GM18511 (cell line): ENCODE measurements around the gene CYFIP1.

Experiments
- ATAC-seq: cut with Tn5 transposase; IDR thresholded peaks from one replicate; pipeline ENCODE4 v1.9.1; 2021; ENCODE audit warnings: mild to moderate bottlenecking, moderate library complexity; ENCODE audit not compliant: unreplicated experiment

The CYFIP1 gene

DNA sequence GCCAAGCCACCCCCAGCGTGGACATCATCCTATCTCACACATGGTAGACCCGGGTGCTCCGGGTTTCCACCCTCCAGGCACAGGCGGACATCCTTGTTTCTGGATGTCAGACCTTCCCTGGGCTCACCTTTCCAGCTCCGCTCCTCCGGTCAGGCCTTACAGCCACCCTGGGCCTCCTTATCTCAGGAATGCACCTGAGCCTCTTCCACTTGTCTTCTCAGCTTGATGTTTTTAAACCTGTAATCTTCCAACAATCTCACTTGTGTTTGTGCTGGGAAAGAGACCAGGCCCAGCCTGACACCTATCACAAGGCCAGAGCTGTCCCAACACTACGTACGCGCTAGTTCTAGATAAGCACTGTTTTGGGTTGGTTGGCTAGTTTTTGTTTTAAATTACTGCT, 87.8 kb downstream of the CYFIP1 start:
- ATAC-seq: no peak

DNA sequence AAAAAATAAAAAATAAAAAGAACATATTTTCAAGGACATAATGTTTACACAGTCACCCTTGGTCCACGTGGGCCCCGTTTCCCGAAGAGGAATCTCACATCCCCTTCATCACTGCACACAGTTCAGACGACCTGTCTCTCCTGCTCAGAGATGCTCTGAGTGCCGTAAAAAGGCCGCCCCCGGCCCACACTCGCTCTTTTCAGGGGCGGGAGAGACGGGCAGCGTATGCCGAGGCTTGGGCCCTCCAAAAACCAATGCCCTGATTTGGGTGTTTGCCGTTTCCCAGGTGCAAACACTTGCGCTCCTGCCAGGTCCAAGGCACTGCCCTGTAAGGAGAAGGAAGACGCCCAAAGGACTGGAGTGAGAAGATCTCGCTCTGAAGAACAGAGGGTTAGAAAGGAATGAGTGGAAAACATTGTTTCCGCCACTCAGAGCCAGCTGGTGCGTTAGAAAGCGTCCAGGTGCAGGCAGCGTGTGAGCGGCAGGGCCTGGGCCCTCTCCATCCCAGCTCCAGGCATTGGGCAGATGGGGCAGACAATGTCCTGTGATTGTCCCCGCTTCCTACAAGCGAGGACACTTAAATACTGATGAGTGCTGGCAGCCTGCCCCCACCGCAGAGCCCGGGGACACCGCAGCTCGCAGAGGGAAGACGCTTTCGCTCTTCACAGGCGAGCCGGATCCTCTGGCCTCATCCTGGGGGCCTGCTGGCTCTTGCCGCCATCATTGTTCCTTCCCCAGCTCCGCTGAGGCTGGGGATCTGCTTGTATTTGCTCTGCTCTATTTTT, 88.5 kb downstream of the CYFIP1 start:
- ATAC-seq: no peak

- no peak for ATAC-seq
These were observed 89.9 kb downstream of the CYFIP1 start for GRCh38 chr15:22890296-22890695.

DNA sequence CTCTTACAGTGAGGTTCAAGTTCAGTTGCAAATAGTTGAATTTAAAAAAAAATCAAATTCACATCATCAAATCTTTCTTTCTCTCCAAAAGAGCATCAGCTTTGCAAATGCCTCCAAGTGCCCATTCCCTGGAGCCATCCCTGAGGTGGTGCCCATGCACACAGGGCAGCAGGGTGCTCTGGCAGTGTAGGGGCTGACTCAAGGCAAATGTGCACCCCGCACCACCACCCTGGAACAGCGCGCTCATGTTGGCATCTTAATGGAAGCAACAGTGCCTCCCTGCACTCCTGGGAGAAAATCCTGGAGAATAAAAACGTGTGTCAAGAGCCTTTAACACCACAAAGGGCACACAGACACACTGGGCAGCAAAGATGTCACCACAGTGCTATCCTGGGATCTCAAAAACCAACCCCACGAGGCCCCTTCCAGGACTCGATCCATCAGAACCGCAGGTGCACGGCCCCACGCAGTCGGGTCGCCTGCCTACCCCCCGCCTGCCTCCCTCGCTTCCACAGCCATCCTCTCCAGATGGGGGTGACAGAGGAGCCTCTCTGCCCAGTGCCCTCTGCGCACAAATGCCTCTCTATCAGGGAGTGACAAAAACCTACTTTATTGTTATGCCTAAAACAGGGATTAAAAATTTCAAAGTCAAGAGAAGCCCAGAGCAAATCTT, 90.9 kb downstream of the CYFIP1 start:
- ATAC-seq: no peak

DNA sequence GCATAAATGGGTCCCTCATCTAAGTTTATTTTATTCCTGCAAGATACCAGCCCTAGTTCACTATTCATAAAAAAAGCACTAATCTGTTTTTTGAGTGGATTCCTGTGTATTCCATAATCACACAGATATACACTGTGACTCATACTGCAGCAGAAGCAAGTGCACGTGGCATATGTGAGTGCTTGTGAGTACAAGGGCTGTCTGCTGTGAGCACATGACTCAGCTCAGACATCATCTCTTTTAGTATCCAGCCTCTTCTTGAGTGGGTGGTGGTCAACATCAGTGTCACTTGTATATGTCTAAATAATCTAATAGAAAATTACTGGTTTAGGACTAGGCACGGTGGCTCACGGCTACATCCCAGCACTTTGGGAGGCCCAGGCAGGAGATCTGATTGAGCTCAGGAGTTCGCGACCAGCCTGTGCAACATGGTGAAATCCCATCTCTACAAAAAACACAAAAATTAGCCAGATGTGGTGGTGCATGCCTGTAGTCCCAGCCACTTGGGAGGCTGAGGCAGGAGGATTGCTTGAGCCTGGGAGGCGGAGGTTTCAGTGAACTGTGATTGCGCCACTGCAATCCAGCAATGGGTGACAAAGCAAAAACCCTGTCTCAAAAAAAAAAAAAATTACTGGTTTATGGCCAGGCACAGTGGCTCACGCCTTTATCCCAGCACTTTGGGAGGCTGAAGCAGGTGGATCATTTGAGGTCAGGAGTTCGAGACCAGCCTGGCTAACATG, 91.9 kb downstream of the CYFIP1 start:
- no peak for ATAC-seq

DNA sequence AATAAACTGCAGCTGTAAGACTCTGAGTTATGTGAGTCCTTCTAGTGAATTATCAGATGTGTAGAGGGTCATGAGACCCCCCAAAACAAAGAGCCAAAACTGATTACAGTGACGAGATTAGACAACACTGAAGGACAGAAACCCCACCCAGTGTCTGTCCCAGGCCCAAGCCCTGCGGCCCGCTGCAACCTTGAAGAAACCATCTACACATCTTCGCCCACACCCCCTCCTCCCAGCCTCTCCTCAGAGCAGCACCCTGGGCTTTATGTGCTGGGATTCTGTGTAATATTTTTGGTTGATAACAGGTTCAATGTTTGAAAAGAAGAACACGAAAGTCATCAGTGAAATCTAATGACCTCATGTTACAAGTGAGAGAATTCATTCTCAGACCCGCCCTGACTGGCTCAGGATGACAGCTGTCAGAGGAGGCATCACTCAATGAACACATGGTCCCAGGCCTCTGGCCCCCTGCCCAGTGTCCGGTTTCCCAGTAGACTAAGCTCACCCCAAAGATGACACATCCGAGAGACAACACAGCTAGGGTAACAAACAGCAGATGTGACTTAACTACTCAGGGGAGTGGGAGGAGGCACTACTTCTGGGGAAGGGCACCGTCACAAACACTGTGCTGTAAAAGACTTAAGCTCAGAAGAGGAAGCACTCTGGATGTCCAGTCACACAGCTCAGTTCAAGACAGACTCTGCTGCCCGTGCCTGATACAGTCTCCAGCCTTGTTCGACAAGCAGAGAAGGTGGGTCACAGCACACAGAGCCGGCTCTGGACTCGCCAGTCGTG, 92.8 kb downstream of the CYFIP1 start:
- no peak for ATAC-seq

DNA sequence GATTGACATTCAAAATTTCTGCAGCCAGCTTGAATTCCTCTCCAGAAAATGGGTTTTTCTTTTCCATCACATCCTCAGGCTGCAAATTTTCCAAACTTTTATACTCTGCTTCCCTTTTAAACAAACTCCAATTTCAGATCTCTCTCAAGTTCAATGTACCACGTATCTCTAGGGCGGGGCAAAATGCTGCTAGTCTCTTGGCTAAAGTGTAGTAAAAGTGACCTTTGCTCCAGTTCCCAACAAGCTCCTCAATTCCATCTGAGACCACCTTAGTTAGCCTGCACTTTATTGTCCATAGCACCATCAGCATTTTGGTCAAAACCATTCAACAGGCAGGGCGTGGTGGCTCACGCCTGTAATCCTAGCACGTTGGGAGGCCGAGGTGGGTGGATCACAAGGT, 95.0 kb downstream of the CYFIP1 start:
- ATAC-seq: no peak

- ATAC-seq: no peak
These were observed 95.8 kb downstream of the CYFIP1 start for GRCh38 chr15:22884344-22884743.

DNA sequence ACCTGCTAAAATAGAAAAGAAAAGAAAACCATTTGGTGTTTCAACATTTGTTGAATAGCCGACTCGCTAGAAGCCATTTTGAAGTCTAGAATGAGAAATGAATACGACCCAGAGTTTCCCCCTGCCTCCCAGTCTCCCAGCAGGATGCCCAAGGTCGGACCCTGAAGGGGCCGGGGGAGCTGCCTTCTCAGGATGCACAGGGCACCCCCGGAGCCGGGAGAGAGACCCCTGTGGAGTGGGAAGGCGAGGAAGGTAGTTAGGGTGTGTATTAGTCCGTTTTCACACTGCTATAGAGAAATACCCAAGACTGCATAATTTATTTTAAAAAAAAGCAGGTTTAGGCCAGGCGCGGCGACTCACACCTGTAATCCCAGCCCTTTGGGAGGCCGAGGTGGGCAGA, 97.0 kb downstream of the CYFIP1 start:
- ATAC-seq: no peak

GRCh38 chr15:22881739-22882440, 98.3 kb downstream of the CYFIP1 start:
- ATAC-seq: no peak

GRCh38 chr15:22880981-22881738, 99.0 kb downstream of the CYFIP1 start:
- ATAC-seq: no peak

- ATAC-seq: no peak
These were observed 99.8 kb downstream of the CYFIP1 start for GRCh38 chr15:22880068-22880980.

DNA sequence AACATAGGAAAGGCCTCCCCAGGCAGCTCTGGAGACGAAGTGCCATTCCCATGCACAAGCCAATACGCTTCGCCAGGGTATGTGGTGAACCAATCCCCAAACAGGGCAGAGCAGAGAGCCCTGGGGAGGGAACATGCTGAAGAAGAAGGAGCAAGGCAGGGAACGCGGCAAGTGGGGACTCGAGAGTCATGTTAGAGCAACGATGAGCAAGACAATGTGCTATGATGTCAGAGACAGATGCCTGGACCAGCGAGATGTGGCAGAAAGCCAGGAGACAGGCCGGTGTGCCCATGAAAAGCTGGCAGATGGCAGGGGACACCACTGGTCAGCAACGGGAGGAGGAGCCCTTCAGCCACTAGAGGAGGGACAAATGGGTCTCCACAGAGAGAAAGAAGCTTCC, 102.1 kb downstream of the CYFIP1 start:
- ATAC-seq: no peak

DNA sequence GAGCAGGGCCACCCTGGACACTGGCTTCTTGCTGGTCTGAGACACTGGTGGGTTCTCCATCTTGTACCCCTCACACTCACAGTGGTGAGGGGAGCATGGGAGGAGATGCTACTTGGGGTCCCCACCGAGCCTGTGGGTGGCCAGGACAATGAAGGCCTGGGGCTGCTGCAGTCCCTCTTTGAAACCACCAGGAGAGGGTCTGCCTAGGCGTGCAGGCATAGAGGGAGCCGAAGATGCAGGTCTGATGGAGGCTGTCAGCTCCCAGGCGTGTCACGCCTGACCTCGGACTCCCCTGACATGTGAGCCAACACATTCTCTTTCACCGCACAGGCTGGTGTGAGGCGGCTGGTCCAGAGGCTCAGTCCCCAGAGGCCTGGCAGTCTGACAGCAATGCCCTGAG, 102.6 kb downstream of the CYFIP1 start:
- no peak for ATAC-seq

DNA sequence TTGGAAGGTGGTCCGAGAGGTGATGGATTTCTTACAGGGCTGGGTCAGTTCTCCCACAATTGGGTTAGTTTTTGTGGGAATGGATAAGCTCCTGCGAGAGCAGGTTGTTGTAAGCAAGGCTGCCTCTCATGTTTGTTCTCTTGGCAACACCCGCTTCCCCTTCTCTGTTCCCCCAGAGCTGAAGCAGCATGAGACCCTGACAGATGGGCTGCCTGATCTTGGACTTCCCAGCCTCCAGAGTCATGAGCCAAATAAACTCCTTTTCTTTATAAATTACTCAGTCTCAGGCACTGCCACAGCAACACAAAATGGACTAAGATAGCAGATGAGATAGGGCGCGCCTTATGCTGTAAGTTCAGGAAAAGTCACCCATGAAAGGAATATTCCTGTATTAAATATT, 103.1 kb downstream of the CYFIP1 start:
- no peak for ATAC-seq

DNA sequence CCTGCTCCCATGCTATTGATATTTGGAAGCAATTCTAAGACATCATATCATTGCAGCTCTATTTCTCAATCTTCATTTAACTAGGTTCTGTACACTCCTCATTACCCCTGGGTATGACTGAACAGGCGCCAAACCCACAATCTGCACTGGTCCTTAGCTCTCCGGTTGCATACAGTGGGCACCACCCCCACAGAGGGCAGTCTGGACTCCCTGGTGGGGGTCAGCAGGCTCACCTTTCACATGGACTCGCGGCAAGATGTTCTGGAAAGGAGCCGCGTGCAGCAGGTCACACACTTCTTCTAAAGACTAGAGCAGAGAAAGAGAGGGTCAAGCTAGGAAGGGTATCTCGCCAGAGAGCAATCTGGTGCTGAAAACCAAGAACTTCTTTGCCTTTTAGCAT, 105.2 kb downstream of the CYFIP1 start:
- no peak for ATAC-seq

DNA sequence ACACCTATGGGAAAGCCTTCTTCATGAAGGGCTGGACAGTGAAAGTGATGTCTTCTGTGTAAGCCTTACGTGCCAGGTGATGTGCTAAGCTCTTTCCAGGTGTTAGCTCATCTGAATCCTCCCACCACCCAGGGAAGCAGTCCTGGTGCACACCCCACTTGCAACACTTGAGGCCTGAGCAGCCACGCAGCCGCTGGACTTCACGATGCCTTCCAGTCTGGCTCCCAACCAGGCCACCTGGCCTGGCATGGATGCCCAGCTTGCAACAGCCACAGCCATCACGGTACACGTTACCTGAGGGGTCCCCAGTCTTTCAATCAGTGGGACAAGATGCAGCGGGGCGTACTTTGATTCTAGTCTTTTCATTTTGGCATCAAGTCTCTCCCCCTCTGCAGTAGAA, 105.9 kb downstream of the CYFIP1 start:
- no peak for ATAC-seq

GRCh38 chr15:22873841-22874240, 106.3 kb downstream of the CYFIP1 start:
- no peak for ATAC-seq
